Type B pancreatic cell (in vitro differentiated cells): ENCODE measurements around the gene RARB. TPM values are rescaled to one million over a fixed set of nuclear protein-coding genes. Genes with fewer than 3 reads are reported as not detected.
A peak's percentile ranks its signal among the peaks of the same experiment; 100 is the strongest.

Experiments
- DNase-seq: peaks from one replicate; pipeline ENCODE4 v3.0.0; 2021; ENCODE audit warnings: mixed read lengths; ENCODE audit not compliant: unreplicated experiment; ENCODE audit errors: extremely low spot score
- H3K27ac Mint-ChIP-seq: 2 replicates; pipeline ENCODE4 v1.8.0; 2021; ENCODE audit warnings: mild to moderate bottlenecking, mixed read lengths
- H3K27me3 Mint-ChIP-seq: 2 replicates; pipeline ENCODE4 v1.8.0; 2021; ENCODE audit warnings: mixed read lengths
- H3K36me3 Mint-ChIP-seq: 2 replicates; pipeline ENCODE4 v1.8.0; 2021; ENCODE audit warnings: mixed read lengths
- H3K4me1 Mint-ChIP-seq: one replicate; pipeline ENCODE4 v1.8.0; 2021; ENCODE audit warnings: mixed read lengths; ENCODE audit not compliant: unreplicated experiment
- H3K4me3 Mint-ChIP-seq: 2 replicates; pipeline ENCODE4 v1.8.0; 2021; ENCODE audit warnings: mild to moderate bottlenecking, mixed read lengths
- H3K9me3 Mint-ChIP-seq: 2 replicates; pipeline ENCODE4 v1.8.0; 2021; ENCODE audit warnings: mixed read lengths
- CTCF ChIP-seq: fragments of 200-600 bp; sonication (generic); conservative IDR thresholded peaks from 2 replicates; pipeline ENCODE4 v1.5.0; 2021; ENCODE audit warnings: antibody characterized with exemption, mild to moderate bottlenecking
- total RNA-seq: library from RNA; stranded (reverse); gene quantifications from 2 replicates; pipeline ENCODE4 v1.2.1, GENCODE V29; 2021; ENCODE audit warnings: low replicate concordance

RARB gene
- total RNA-seq, 1 donor from 2014 or later, result 28.2 TPM

GRCh38 chr3:25430935-25431770 lies 3.1 kb downstream of the RARB start:
- no peak for DNase-seq
- H3K27ac Mint-ChIP-seq, result no peak overlapping the region

GRCh38 chr3:25432176-25432720 lies 4.2 kb downstream of the RARB start:
- TF ChIP-seq CTCF, result no peak
- Mint-ChIP-seq H3K27me3 (peaks cover 4% of the 10 kb centered on the region), H3K27ac (peak overlapping the region; percentile 30), H3K4me3 (peak overlapping the region; percentile 94), H3K36me3 (no peaks in the 10 kb centered on the region), H3K4me1 (peaks cover 47% of the 10 kb centered on the region), H3K9me3 (no peaks in the 10 kb centered on the region)
- DNase-seq, result no peak

More at GRCh38 chr3:25430935-25431770, 3.1 kb downstream of the RARB start:
- H3K4me3 Mint-ChIP-seq, result peak overlapping the region; percentile 94
- H3K4me1 Mint-ChIP-seq, result peaks cover 54% of the 10 kb centered on the region
- no peaks in the 10 kb centered on the region for H3K9me3 Mint-ChIP-seq
- H3K36me3 Mint-ChIP-seq, result no peaks in the 10 kb centered on the region
- H3K27me3 Mint-ChIP-seq, result peaks cover 4% of the 10 kb centered on the region
- TF ChIP-seq CTCF, result no peak

- H3K27me3 Mint-ChIP-seq, result peaks cover 1% of the 10 kb centered on the region
- no peaks in the 10 kb centered on the region for H3K36me3 Mint-ChIP-seq
- peak overlapping the region; percentile 39 for H3K27ac Mint-ChIP-seq
- H3K9me3 Mint-ChIP-seq, result no peaks in the 10 kb centered on the region
- peaks cover 50% of the 10 kb centered on the region for H3K4me1 Mint-ChIP-seq
- TF ChIP-seq CTCF, result no peak
- H3K4me3 Mint-ChIP-seq, result peak overlapping the region; percentile 75
- no peak for DNase-seq
Measured at GRCh38 chr3:25433106-25433505, 5.0 kb downstream of the RARB start.

- Mint-ChIP-seq H3K27ac (peak overlapping the region; percentile 39), H3K4me1 (peaks cover 57% of the 10 kb centered on the region), H3K36me3 (no peaks in the 10 kb centered on the region), H3K4me3 (peak overlapping the region; percentile 75), H3K9me3 (no peaks in the 10 kb centered on the region), H3K27me3 (no peaks in the 10 kb centered on the region)
- no peak for DNase-seq
- no peak for TF ChIP-seq CTCF
Measured at GRCh38 chr3:25433868-25434267, 5.8 kb downstream of the RARB start.

- peaks cover 43% of the 10 kb centered on the region for H3K4me1 Mint-ChIP-seq
- no peak overlapping the region for H3K27ac Mint-ChIP-seq
- no peak overlapping the region for H3K4me3 Mint-ChIP-seq
- H3K27me3 Mint-ChIP-seq, result no peaks in the 10 kb centered on the region
- H3K9me3 Mint-ChIP-seq, result no peaks in the 10 kb centered on the region
- no peak for TF ChIP-seq CTCF
- peaks cover 10% of the 10 kb centered on the region for H3K36me3 Mint-ChIP-seq
- no peak for DNase-seq
Measured at GRCh38 chr3:25437953-25438352, 9.9 kb downstream of the RARB start.
